GM21529 (cell line): Measurements from ENCODE around the gene PARP12.

Experiments
- ATAC-seq: cut with Tn5 transposase; IDR thresholded peaks from one replicate; pipeline ENCODE4 v1.9.1; 2021; ENCODE audit not compliant: unreplicated experiment

PARP12 gene

GRCh38 chr7:139993592-139993991, 69.2 kb downstream of the PARP12 start:
- ATAC-seq, result no peak

- no peak for ATAC-seq
Observed at GRCh38 chr7:139993169-139993568, 69.6 kb downstream of the PARP12 start.

- no peak for ATAC-seq
Observed at GRCh38 chr7:139992353-139993044, 70.3 kb downstream of the PARP12 start.

GRCh38 chr7:139991911-139992310, 70.8 kb downstream of the PARP12 start:
- ATAC-seq, result no peak

- no peak for ATAC-seq
Observed at GRCh38 chr7:139991269-139991666, 71.5 kb downstream of the PARP12 start.

DNA sequence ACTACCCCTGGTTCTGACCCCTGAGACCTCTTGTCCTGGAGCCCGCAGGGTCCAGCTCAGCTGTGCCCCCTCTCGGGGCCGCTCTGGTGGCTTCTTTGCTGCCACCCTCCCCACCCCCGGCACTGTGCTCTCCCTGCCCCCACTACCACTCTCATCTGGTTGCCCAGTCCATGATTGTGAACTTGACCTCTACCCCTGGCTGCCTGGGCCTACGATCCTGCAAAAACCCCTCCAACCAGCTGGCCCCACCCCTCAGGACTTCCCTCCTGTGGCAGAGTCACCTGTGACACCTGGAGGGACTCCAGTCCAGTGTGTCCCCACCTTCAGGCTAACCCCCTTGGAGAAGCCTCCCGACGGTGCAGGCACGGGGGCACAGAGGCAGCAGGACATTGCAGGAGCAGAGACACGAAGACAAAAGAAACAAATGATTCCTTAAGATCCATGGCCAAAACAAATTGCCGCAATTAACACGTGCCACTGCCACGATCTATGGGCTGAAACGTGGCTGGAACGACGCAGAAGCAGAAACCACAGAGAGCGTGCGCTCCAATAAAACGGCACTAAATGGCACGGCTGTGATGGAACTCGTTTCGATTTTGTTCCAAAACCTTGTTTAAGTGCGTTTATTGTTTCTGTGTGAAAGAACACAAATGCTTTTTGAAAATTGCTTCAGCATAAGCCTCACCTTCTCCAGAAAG, 72.0 kb downstream of the PARP12 start:
- ATAC-seq, result no peak

DNA sequence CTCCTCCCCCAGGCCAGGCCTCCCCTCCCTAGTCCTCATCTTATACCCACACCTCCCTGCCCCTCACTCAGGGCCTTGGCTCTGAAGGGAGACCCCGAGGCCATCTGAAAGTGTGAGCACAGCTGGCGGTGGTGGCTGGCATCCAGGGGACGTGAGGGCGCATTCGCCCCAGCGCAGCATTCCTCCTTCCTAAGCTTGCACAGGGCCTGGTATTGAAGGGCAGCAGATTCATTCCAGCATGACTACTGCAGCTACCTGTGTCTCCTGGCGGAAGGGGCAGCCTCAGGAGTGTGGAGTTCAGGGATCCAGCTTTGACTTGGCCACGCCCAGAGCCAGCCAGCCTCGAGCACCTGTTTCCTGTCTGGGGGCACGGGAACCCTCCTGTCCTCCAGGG, 72.6 kb downstream of the PARP12 start:
- ATAC-seq, result no peak

DNA sequence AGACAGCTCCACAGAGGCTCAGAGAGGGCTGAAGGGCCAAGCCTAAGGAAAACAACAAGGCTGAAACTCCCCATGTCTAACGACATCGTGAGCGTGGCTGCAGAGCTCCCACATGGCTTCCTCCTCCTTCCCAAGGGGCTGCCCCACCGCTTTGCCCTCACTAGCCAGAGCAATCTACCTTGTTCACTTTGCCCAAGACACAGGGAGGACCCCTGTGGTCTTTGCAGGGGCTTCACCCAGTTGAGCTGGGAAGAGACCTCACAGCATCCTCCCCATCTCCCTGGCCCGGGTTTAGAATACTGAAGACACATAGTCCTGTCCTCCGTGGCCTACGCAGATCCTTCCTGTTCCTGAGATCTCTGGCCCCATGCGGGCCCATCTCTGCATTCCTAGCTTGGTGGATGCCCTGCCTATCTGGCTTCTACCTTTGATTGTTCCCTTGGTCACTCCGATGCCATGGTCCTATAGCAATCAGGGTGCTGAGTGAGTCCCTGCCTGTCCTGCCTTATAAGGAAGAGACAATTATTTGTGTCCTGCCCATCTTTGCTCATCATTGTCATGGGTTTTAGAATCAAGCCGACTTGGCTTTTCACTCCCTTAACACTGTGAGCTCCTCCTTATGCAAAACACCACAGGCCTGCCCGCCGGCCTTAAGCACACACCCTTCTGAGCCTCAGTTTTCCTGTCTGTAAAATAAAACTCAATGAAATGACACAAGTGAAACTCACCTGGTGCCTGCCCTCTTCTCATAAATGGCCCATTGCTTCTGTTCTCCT, 73.2 kb downstream of the PARP12 start:
- no peak for ATAC-seq

GRCh38 chr7:139987691-139988516, 74.8 kb downstream of the PARP12 start:
- no peak for ATAC-seq

GRCh38 chr7:139985811-139986210, 76.9 kb downstream of the PARP12 start:
- ATAC-seq, result no peak

- no peak for ATAC-seq
Observed at GRCh38 chr7:139984642-139985539, 77.9 kb downstream of the PARP12 start.

- ATAC-seq, result no peak
Observed at GRCh38 chr7:139982927-139983920, 79.5 kb downstream of the PARP12 start.

GRCh38 chr7:139981511-139981895, 81.2 kb downstream of the PARP12 start:
- ATAC-seq, result no peak

DNA sequence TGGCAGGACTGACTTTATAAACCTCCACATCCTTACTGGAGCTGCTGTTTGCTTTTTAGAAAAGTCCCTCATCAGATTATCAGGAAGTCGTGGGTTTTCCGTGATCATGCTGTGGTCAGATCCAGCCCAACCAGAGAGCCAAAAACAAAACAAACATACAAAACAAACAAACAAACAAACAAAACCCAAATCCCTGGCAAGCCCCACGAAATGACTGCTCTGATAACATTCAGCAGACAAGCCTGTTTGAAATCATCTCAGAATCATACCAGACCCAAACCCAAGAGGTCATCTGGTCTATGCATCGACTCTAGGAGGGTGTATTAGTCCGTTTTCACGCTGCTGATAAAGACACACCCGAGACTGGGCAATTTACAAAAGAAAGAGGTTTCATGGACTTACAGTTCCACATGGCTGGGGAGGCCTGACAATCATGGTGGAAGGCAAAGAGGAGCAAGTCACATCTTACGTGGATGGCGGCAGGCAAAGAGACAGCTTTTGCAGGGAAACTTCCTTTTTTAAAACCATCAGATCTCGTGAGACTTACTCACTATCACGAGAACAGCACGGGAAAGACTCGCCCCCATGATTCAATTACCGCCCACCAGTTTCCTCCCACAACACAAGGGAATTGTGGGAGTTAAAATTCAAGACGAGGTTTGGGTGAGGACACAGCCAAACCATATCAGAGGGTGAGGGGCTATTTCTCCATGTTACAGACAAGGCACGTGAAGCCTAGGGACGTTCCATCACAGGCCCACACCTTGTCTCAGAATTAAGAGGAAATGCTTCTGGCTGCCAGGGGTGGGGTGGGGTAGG, 85.7 kb downstream of the PARP12 start:
- no peak for ATAC-seq

DNA sequence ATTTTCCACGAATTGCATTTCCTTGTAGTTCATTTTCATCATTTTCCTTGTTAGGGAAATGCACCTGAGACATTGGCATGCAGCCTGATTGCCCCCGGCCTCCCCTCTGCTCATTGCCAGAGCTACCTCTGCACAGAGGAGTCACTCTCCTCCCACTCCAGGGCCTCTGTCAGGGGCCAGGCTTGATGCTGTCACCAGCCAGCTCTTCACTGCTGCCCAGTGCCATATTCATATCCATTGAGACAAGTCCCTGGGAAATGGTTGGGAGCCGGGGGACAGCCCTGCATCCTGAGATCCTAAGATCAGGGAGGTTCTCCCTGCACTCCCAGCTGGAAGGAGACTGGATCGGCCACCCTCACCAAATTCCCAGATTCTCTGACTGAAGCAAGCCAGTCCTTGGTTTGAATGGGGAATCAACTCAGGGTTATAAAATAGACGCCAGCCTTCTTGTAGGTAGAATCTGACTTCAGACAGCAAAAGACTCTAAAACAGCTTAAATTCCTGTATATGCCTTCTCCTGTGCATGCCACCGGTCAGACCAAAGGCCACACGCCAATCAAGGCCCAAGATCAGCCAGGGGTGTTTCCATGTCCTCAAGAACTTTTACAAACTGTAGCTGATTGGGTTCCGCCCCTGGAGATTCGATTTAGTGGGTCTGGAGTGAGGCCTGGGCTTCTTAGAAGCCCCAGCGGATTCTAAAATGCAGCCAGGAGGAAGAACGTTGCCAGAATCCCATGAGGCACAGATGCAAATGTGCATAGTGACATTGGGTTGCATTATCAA, 86.5 kb downstream of the PARP12 start:
- ATAC-seq, result no peak

DNA sequence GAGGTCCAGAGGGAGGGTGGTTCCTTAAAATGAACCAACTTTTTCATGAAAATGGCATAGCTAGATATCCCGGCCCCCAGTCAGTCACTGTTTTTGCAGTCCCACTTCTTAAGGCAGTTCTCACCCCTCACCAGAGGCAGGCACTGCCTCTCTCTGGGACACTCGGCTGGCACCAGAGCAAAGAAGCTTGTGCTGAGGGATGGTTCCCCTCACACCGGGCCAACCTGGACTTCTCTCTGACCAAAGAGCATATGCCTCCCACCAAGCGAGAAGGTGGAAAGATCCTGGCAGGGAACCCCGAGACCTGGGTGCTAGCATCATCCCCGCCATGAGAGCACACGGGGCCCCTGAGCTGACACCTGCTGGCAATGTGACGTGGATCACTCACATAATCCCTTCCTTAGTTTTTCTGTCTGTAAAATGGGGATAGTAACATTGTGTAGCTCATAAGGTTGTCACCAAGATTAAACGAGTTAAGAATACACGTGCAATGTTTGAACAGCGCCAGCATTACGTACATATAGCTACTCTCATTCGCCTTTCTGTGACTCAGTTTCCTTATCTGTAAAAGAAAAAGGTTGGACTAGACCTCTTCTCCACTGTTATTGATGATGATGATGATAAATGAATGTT, 88.5 kb downstream of the PARP12 start:
- no peak for ATAC-seq
